SK-N-MC (cell line): ENCODE results near the gene ANKRD11.
"Not testable (repeated sequence)": the region's sequence is repeated elsewhere in the genome, so short reads cannot be mapped to it uniquely, and the experiment has no call there.

Experiments used
- DNase-seq: peaks from one replicate; pipeline ENCODE4 v3.0.0-alpha.2; 2011; ENCODE audit warnings: low read depth, low spot score
- H3K27ac ChIP-seq: fragments of 200-600 bp; sonication (generic); 2 replicates; pipeline ENCODE4 v1.5.1; 2016; ENCODE audit warnings: mixed run types
- H3K36me3 ChIP-seq: fragments of 200-600 bp; sonication (generic); 2 replicates; pipeline ENCODE4 v1.6.1; 2017; ENCODE audit warnings: antibody characterized with exemption, low read length, mixed read lengths; ENCODE audit not compliant: insufficient read depth
- H3K4me3 ChIP-seq: fragments of 200-600 bp; sonication (generic); 2 replicates; pipeline ENCODE4 v1.5.1; 2016
- H3K9ac ChIP-seq: fragments of 200-600 bp; sonication (generic); 2 replicates; pipeline ENCODE4 v1.8.0; 2017; ENCODE audit warnings: mixed run types, mixed read lengths; ENCODE audit not compliant: insufficient read length
- H3K9me3 ChIP-seq: fragments of 200-600 bp; sonication (generic); 2 replicates; pipeline ENCODE4 v1.6.1; 2017; ENCODE audit warnings: low read depth, mild to moderate bottlenecking, antibody characterized with exemption, low read length, moderate library complexity, mixed read lengths
- EZH2 ChIP-seq: fragments of 200-600 bp; sonication (generic); IDR thresholded peaks from one replicate; pipeline ENCODE4 v1.6.1; 2017; ENCODE audit warnings: antibody characterized with exemption
- FOXP2 ChIP-seq: optimal IDR thresholded peaks from 2 replicates; pipeline ENCODE3; 2011; ENCODE audit warnings: mild to moderate bottlenecking, moderate library complexity; ENCODE audit not compliant: insufficient read depth; ENCODE audit errors: extremely low read length, control extremely low read depth
- POLR2AphosphoS5 ChIP-seq: IDR thresholded peaks from 2 replicates; pipeline ENCODE4 v1.6.1; 2012; ENCODE audit warnings: mild to moderate bottlenecking, low read depth, low read length, borderline replicate concordance

ANKRD11 gene

GRCh38 chr16:89304941-89305705, 185.2 kb downstream of the ANKRD11 start:
- Histone ChIP-seq H3K36me3 (peaks cover 3% of the 10 kb centered on the region; the same call in 1 of the 2 replicates), H3K9ac (no peak overlapping the region), H3K27ac (no peak overlapping the region), H3K4me3 (no peak overlapping the region), H3K9me3 (no peaks in the 10 kb centered on the region)
- TF ChIP-seq POLR2AphosphoS5 (no peak), EZH2 (no peak), FOXP2 (no peak)
- DNase-seq = no peak

GRCh38 chr16:89304181-89304851, 186.0 kb downstream of the ANKRD11 start:
- TF ChIP-seq EZH2 (no peak), FOXP2 (no peak), POLR2AphosphoS5 (no peak)

GRCh38 chr16:89303617-89304016, 186.7 kb downstream of the ANKRD11 start:
- Histone ChIP-seq H3K9me3 (no peaks in the 10 kb centered on the region), H3K36me3 (peaks cover 3% of the 10 kb centered on the region; the same call in 1 of the 2 replicates), H3K9ac (no peak overlapping the region), H3K27ac (no peak overlapping the region), H3K4me3 (no peak overlapping the region)
- TF ChIP-seq POLR2AphosphoS5 = no peak
- no peak for TF ChIP-seq FOXP2
- TF ChIP-seq EZH2 = no peak
- DNase-seq = no peak

More at GRCh38 chr16:89304181-89304851, 186.0 kb downstream of the ANKRD11 start:
- no peak for DNase-seq
- H3K4me3 ChIP-seq = no peak overlapping the region
- no peak overlapping the region for H3K27ac ChIP-seq
- peaks cover 3% of the 10 kb centered on the region; the same call in 1 of the 2 replicates for H3K36me3 ChIP-seq
- H3K9ac ChIP-seq = no peak overlapping the region
- H3K9me3 ChIP-seq = no peaks in the 10 kb centered on the region

- Histone ChIP-seq H3K9me3 (no peaks in the 10 kb centered on the region), H3K27ac (no peak overlapping the region), H3K36me3 (no peaks in the 10 kb centered on the region; the same call in 1 of the 2 replicates), H3K4me3 (no peak overlapping the region), H3K9ac (no peak overlapping the region)
- no peak for TF ChIP-seq FOXP2
- no peak for TF ChIP-seq POLR2AphosphoS5
- no peak for TF ChIP-seq EZH2
- no peak for DNase-seq
Measured at GRCh38 chr16:89300976-89301360, 189.4 kb downstream of the ANKRD11 start.

- no peaks in the 10 kb centered on the region for H3K9me3 ChIP-seq
- no peak for TF ChIP-seq POLR2AphosphoS5
- TF ChIP-seq FOXP2 = no peak
- TF ChIP-seq EZH2 = no peak
- no peaks in the 10 kb centered on the region; the same call in 1 of the 2 replicates for H3K36me3 ChIP-seq
- H3K9ac ChIP-seq = no peak overlapping the region
- no peak for DNase-seq
- H3K4me3 ChIP-seq = no peak overlapping the region
- no peak overlapping the region for H3K27ac ChIP-seq
Measured at GRCh38 chr16:89300311-89300975, 189.9 kb downstream of the ANKRD11 start.

DNA sequence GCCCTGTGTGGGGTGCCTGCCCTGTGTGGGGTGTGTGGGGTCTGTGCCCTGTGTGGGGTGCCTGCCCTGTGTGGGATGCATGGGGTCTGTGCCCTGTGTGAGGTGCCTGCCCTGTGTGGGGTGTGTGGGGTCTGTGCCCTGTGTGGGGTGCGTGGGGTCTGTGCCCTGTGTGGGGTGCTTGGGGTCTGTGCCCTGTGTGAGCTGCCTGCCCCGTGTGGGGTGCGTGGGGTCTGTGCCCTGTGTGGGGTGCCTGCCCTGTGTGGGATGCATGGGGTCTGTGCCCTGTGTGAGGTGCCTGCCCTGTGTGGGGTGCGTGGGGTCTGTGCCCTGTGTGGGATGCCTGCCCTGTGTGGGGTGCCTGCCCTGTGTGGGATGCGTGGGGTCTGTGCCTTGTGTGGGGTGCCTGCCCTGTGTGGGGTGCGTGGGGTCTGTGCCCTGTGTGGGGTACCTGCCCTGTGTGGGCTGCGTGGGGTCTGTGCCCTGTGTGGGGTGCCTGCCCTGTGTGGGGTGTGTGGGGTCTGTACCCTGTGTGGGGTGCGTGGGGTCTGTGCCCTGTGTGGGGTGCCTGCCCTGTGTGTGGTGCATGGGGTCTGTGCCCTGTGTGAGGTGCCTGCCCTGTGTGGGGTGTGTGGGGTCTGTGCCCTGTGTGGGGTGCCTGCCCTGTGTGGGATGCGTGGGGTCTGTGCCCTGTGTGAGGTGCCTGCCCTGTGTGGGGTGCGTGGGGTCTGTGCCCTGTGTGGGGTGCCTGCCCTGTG, 190.8 kb downstream of the ANKRD11 start:
- not testable (repeated sequence) for H3K36me3 ChIP-seq, H3K9ac ChIP-seq, H3K4me3 ChIP-seq, H3K27ac ChIP-seq, H3K9me3 ChIP-seq, DNase-seq

DNA sequence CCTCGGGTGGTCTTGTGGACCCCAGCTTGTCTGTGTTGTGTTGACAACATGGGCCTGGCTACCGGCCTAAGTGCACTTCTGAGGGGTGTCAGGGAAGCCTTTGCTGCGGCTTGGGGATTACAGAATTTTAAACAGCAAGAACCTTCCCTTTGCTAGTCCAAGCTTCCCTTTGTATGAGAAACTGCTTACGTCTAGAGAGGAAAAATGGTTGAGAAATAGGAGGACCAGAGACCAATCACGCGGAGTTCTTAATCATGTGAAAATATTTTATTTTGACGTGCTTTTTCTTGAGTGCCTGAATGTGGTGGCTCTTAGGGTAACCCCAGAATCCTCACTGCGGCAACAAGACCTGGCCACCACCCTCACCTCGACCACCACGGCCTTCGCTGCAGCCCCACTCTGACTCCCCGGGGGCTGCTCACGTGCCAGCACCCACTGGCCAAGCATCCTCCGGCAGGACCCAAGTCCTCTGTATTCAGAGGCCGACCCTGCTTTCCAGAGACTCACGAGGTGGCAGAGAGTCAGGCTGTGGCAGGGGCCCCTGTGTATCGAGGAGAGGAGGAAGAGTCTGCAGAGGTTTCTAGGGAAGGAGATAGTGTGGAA, 191.6 kb downstream of the ANKRD11 start:
- Histone ChIP-seq H3K9ac (no peak overlapping the region), H3K27ac (no peak overlapping the region), H3K9me3 (no peaks in the 10 kb centered on the region), H3K4me3 (no peak overlapping the region), H3K36me3 (no peaks in the 10 kb centered on the region; the same call in 1 of the 2 replicates)
- no peak for DNase-seq
- TF ChIP-seq POLR2AphosphoS5 = no peak
- no peak for TF ChIP-seq FOXP2
- TF ChIP-seq EZH2 = no peak
